ENCODE data around the gene GRK5.

Gene GRK5

GRCh38 chr10:119393421-119393820, 186.1 kb downstream of the GRK5 start:
- no peak overlapping the region for H3K27ac ChIP-seq (ENCODE audit: low read depth, low read length)
- H3K4me3 ChIP-seq (ENCODE audit: low read length) = no peak overlapping the region
- H3K79me2 ChIP-seq (ENCODE audit: control insufficient read depth, low read length) = no peaks in the 10 kb centered on the region
- 0 out of 2 replicates have a peak, but pooled peaks cover 3% of the 10 kb centered on the region for H4K20me1 ChIP-seq (ENCODE audit: control insufficient read depth, insufficient read depth, low read depth, low read length)
- no peak overlapping the region for H3K4me2 ChIP-seq (ENCODE audit: low read length)
- H3K36me3 ChIP-seq (ENCODE audit: control insufficient read depth, low read length) = no peaks in the 10 kb centered on the region
- H3F3A ChIP-seq (ENCODE audit: control insufficient read depth, insufficient read depth) = no peaks in the 10 kb centered on the region
- TF ChIP-seq EZH2phosphoT487 (IDR thresholded peaks at IDR 0.05; ENCODE audit: borderline replicate concordance, low read length) (no peak), CTCF (IDR thresholded peaks at IDR 0.05; ENCODE audit: low read depth, low read length, poor library complexity, severe bottlenecking) (no peak)
- H3K9me2 ChIP-seq (replicated peaks; ENCODE audit: control insufficient read depth, low read length) = no peaks in the 10 kb centered on the region
- H3K4me1 ChIP-seq (ENCODE audit: control insufficient read depth, low read length) = peaks cover 24% of the 10 kb centered on the region
- H3K27me3 ChIP-seq (ENCODE audit: control insufficient read depth, low read length) = peaks cover 3% of the 10 kb centered on the region; the same call in 1 of the 2 replicates
- H3K9me3 ChIP-seq (ENCODE audit: control insufficient read depth, insufficient read depth, low read length) = no peaks in the 10 kb centered on the region

GRCh38 chr10:119393845-119394244, 186.5 kb downstream of the GRK5 start:
- no peak overlapping the region for H3K4me2 ChIP-seq (ENCODE audit: low read length)
- no peak overlapping the region for H3K4me3 ChIP-seq (ENCODE audit: low read length)
- no peaks in the 10 kb centered on the region for H3K79me2 ChIP-seq (ENCODE audit: control insufficient read depth, low read length)
- H3K9me3 ChIP-seq (ENCODE audit: control insufficient read depth, insufficient read depth, low read length) = no peaks in the 10 kb centered on the region
- peaks cover 24% of the 10 kb centered on the region for H3K4me1 ChIP-seq (ENCODE audit: control insufficient read depth, low read length)
- 0 out of 2 replicates have a peak, but pooled peaks cover 3% of the 10 kb centered on the region for H4K20me1 ChIP-seq (ENCODE audit: control insufficient read depth, insufficient read depth, low read depth, low read length)
- peaks cover 3% of the 10 kb centered on the region; the same call in 1 of the 2 replicates for H3K27me3 ChIP-seq (ENCODE audit: control insufficient read depth, low read length)
- TF ChIP-seq CTCF (IDR thresholded peaks at IDR 0.05; ENCODE audit: low read depth, low read length, poor library complexity, severe bottlenecking) (no peak), EZH2phosphoT487 (IDR thresholded peaks at IDR 0.05; ENCODE audit: borderline replicate concordance, low read length) (no peak)
- H3F3A ChIP-seq (ENCODE audit: control insufficient read depth, insufficient read depth) = no peaks in the 10 kb centered on the region
- H3K27ac ChIP-seq (ENCODE audit: low read depth, low read length) = no peak overlapping the region
- no peaks in the 10 kb centered on the region for H3K36me3 ChIP-seq (ENCODE audit: control insufficient read depth, low read length)
- H3K9me2 ChIP-seq (replicated peaks; ENCODE audit: control insufficient read depth, low read length) = no peaks in the 10 kb centered on the region

DNA sequence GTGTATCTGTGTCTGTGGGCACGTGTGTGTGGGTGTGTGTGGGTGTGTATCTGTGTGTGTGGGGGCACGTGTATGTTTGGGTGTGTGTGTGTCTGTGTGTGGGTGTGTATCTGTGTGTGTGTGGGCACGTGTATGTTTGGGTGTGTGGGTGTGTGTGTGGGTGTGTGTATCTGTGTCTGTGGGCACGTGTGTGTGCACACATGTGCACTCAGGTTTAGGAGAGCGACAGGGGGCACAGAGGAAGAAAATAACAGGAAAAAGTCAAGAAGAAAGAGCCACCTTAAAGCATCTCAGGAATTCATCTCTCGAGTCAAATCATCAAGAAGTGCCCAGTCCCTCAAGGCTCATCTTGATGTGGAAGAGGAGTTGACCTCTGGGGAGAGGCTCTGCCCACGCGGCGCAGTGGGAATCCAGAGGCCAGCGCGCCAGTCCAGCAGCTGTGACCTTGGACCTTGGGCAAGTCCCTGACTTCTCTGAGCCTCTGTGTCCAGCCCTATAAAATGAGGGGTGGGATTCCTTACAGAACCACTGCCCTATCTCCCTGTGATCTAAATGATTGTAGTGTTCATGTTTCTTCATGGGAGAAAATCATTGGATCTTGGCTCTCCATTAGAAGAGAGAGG, 187.4 kb downstream of the GRK5 start:
- TF ChIP-seq EZH2phosphoT487 (IDR thresholded peaks at IDR 0.05; ENCODE audit: borderline replicate concordance, low read length) (no peak), CTCF (IDR thresholded peaks at IDR 0.05; ENCODE audit: low read depth, low read length, poor library complexity, severe bottlenecking) (no peak)
- Histone ChIP-seq H4K20me1 (ENCODE audit: control insufficient read depth, insufficient read depth, low read depth, low read length) (0 out of 2 replicates have a peak, but pooled peaks cover 3% of the 10 kb centered on the region), H3K27me3 (ENCODE audit: control insufficient read depth, low read length) (peaks cover 1% of the 10 kb centered on the region; the same call in 1 of the 2 replicates), H3K4me2 (ENCODE audit: low read length) (no peak overlapping the region), H3K36me3 (ENCODE audit: control insufficient read depth, low read length) (no peaks in the 10 kb centered on the region), H3K9me3 (ENCODE audit: control insufficient read depth, insufficient read depth, low read length) (no peaks in the 10 kb centered on the region), H3K4me1 (ENCODE audit: control insufficient read depth, low read length) (peaks cover 24% of the 10 kb centered on the region), H3K4me3 (ENCODE audit: low read length) (no peak overlapping the region), H3K27ac (ENCODE audit: low read depth, low read length) (no peak overlapping the region), H3F3A (ENCODE audit: control insufficient read depth, insufficient read depth) (no peaks in the 10 kb centered on the region), H3K9me2 (replicated peaks; ENCODE audit: control insufficient read depth, low read length) (no peaks in the 10 kb centered on the region), H3K79me2 (ENCODE audit: control insufficient read depth, low read length) (no peaks in the 10 kb centered on the region)
